Mesendoderm (in vitro differentiated cells): ENCODE data around the gene NSUN6. TPM values are rescaled to one million over a fixed set of nuclear protein-coding genes. Genes with fewer than 3 reads are reported as not detected.
A peak's percentile ranks its signal among the peaks of the same experiment; 100 is the strongest.

Experiments used
- DNase-seq: peaks from one replicate; pipeline ENCODE4 v3.0.0; 2013
- H2AK5ac ChIP-seq: 2 replicates; pipeline ENCODE4 v1.6.1; 2013; ENCODE audit warnings: low read length, inconsistent platforms
- H2BK120ac ChIP-seq: 2 replicates; pipeline ENCODE4 v1.6.1; 2013; ENCODE audit warnings: low read depth, mild to moderate bottlenecking, low read length, moderate library complexity, mixed read lengths
- H2BK15ac ChIP-seq: replicated peaks from 2 replicates; pipeline ENCODE4 v1.6.1; 2013; ENCODE audit warnings: low read depth, mild to moderate bottlenecking, moderate library complexity
- H2BK5ac ChIP-seq: 2 replicates; pipeline ENCODE4 v1.6.1; 2013; ENCODE audit warnings: low read length, inconsistent platforms
- H3K18ac ChIP-seq: 2 replicates; pipeline ENCODE4 v1.6.1; 2013; ENCODE audit warnings: mild to moderate bottlenecking, low read length, mixed read lengths
- H3K23ac ChIP-seq: one replicate; pipeline ENCODE4 v1.6.1; 2013; ENCODE audit warnings: low read length
- H3K27ac ChIP-seq: 2 replicates; pipeline ENCODE4 v1.5.1; 2013; ENCODE audit warnings: low read depth, mild to moderate bottlenecking, inconsistent platforms, low read length, moderate library complexity
- H3K27me3 ChIP-seq: 2 replicates; pipeline ENCODE4 v1.6.1; 2013; ENCODE audit warnings: low read length, control low read depth, mild to moderate bottlenecking, inconsistent platforms; ENCODE audit not compliant: insufficient read depth, poor library complexity
- H3K36me3 ChIP-seq: 2 replicates; pipeline ENCODE4 v1.6.1; 2013; ENCODE audit warnings: low read length, inconsistent platforms; ENCODE audit not compliant: control insufficient read depth, insufficient read depth
- H3K4ac ChIP-seq: one replicate; pipeline ENCODE4 v1.6.1; 2013; ENCODE audit warnings: low read depth, mild to moderate bottlenecking, low read length, moderate library complexity
- H3K4me1 ChIP-seq: 2 replicates; pipeline ENCODE4 v1.6.1; 2013; ENCODE audit warnings: low read depth, low read length, inconsistent platforms; ENCODE audit not compliant: control insufficient read depth
- H3K4me2 ChIP-seq: 2 replicates; pipeline ENCODE4 v1.6.1; 2013; ENCODE audit warnings: low read length
- H3K4me3 ChIP-seq: 2 replicates; pipeline ENCODE4 v1.5.1; 2013; ENCODE audit warnings: mild to moderate bottlenecking, low read length
- H3K56ac ChIP-seq: one replicate; pipeline ENCODE4 v1.6.1; 2013; ENCODE audit warnings: low read length
- H3K79me1 ChIP-seq: 2 replicates; pipeline ENCODE4 v1.6.1; 2013; ENCODE audit warnings: low read length, inconsistent platforms
- H3K79me2 ChIP-seq: 2 replicates; pipeline ENCODE4 v1.6.1; 2013; ENCODE audit warnings: mild to moderate bottlenecking, low read length; ENCODE audit not compliant: control insufficient read depth, insufficient read depth
- H3K9ac ChIP-seq: 2 replicates; pipeline ENCODE4 v1.6.1; 2013; ENCODE audit warnings: low read length, inconsistent platforms
- H4K5ac ChIP-seq: one replicate; pipeline ENCODE4 v1.6.1; 2013; ENCODE audit warnings: low read length
- H4K8ac ChIP-seq: one replicate; pipeline ENCODE4 v1.6.1; 2013; ENCODE audit warnings: low read depth, mild to moderate bottlenecking, control low read depth, low read length, moderate library complexity
- WGBS: extraction: QIAGEN DNeasy Blood & Tissue Kit; methylation state at CpG from one replicate; pipeline ENCODE4 v1.1.7; 2013; ENCODE audit warnings: low lambda C conversion rate, missing lambda C conversion rate; ENCODE audit not compliant: insufficient coverage; ENCODE audit errors: extremely low coverage; 5-methylcytosine and 5-hydroxymethylcytosine counted together
- polyA plus RNA-seq, 2 experiments: library from polyadenylated mRNA; stranded (reverse); fragments of 200-250 nt; gene quantifications; one replicate each; pipeline ENCODE4 v1.2.3, GENCODE V29; 2013

NSUN6 gene
- polyA plus RNA-seq (2013, experiment 1 of 2): 9.7 TPM
- polyA plus RNA-seq (2013, experiment 2 of 2): 9.7 TPM

GRCh38 chr10:18651324-18652007 is at the start of gene NSUN6:
NSUN6 (minus strand) TSS chr10:18651587; CDS start chr10:18651203, 384 bp downstream.
- WGBS: no CpG with 5 or more reads among the region's 39 CpGs

GRCh38 chr10:18699849-18700840 is 48.8 kb upstream of the NSUN6 start:
- no peaks in the 10 kb centered on the region for H3K27me3 ChIP-seq
- no peaks in the 10 kb centered on the region for H3K79me1 ChIP-seq
- H4K5ac ChIP-seq: no peak overlapping the region
- no peak overlapping the region for H3K23ac ChIP-seq
- H3K79me2 ChIP-seq: no peaks in the 10 kb centered on the region
- H3K4me3 ChIP-seq: no peak overlapping the region
- no peak overlapping the region for H2BK120ac ChIP-seq
- H3K27ac ChIP-seq: no peak overlapping the region
- no peak overlapping the region for H3K9ac ChIP-seq
- H3K4me2 ChIP-seq: no peak overlapping the region
- no peak overlapping the region for H2AK5ac ChIP-seq
- H3K4ac ChIP-seq: no peak overlapping the region
- H2BK15ac ChIP-seq: no peak overlapping the region
- H3K56ac ChIP-seq: no peak overlapping the region
- no peak for DNase-seq
- no peaks in the 10 kb centered on the region for H3K4me1 ChIP-seq
- no peak overlapping the region for H3K18ac ChIP-seq
- H4K8ac ChIP-seq: no peak overlapping the region
- no peaks in the 10 kb centered on the region for H3K36me3 ChIP-seq
- no peak overlapping the region for H2BK5ac ChIP-seq
- WGBS: no CpG with 5 or more reads among the region's 6 CpGs

More at GRCh38 chr10:18651324-18652007, at the start of gene NSUN6:
- no peak within 1 kb of the TSS for H4K5ac ChIP-seq
- H3K79me2 ChIP-seq: peaks cover 9% of the 10 kb centered on the region
- no peak within 1 kb of the TSS for H3K23ac ChIP-seq
- peak within 1 kb of the TSS; percentile 70 for H3K9ac ChIP-seq
- H2AK5ac ChIP-seq: no peak within 1 kb of the TSS
- no peak within 1 kb of the TSS for H3K27ac ChIP-seq
- H2BK5ac ChIP-seq: no peak within 1 kb of the TSS
- H3K56ac ChIP-seq: peak within 1 kb of the TSS; percentile 84
- peak within 1 kb of the TSS; percentile 70 for H3K4me3 ChIP-seq
- H4K8ac ChIP-seq: peak within 1 kb of the TSS; percentile 81
- H3K36me3 ChIP-seq: no peaks in the 10 kb centered on the region
- no peaks in the 10 kb centered on the region for H3K79me1 ChIP-seq
- H3K4me1 ChIP-seq: no peaks in the 10 kb centered on the region
- peak within 1 kb of the TSS; percentile 14 for H3K18ac ChIP-seq
- no peak within 1 kb of the TSS for H2BK15ac ChIP-seq
- H3K4me2 ChIP-seq: peak within 1 kb of the TSS; percentile 92
- peak within 1 kb of the TSS; percentile 56 for H3K4ac ChIP-seq
- no peaks in the 10 kb centered on the region for H3K27me3 ChIP-seq
- no peak within 1 kb of the TSS for H2BK120ac ChIP-seq
- DNase-seq: peak; percentile 91

GRCh38 chr10:18690541-18690940 is 39.2 kb upstream of the NSUN6 start:
- no peak overlapping the region for H2BK120ac ChIP-seq
- H4K5ac ChIP-seq: no peak overlapping the region
- no peak overlapping the region for H2AK5ac ChIP-seq
- no peak overlapping the region for H3K9ac ChIP-seq
- no peaks in the 10 kb centered on the region for H3K79me2 ChIP-seq
- no peak overlapping the region for H3K4ac ChIP-seq
- H3K4me1 ChIP-seq: no peaks in the 10 kb centered on the region
- no peaks in the 10 kb centered on the region for H3K79me1 ChIP-seq
- H3K23ac ChIP-seq: no peak overlapping the region
- no CpG with 5 or more reads among the region's 6 CpGs for WGBS
- H3K18ac ChIP-seq: no peak overlapping the region
- no peak overlapping the region for H4K8ac ChIP-seq
- H3K4me3 ChIP-seq: no peak overlapping the region
- no peaks in the 10 kb centered on the region for H3K27me3 ChIP-seq
- DNase-seq: no peak
- H3K27ac ChIP-seq: no peak overlapping the region
- no peak overlapping the region for H3K4me2 ChIP-seq
- H3K36me3 ChIP-seq: no peaks in the 10 kb centered on the region
- H3K56ac ChIP-seq: no peak overlapping the region
- no peak overlapping the region for H2BK15ac ChIP-seq
- no peak overlapping the region for H2BK5ac ChIP-seq

GRCh38 chr10:18689498-18689897 is 38.1 kb upstream of the NSUN6 start:
- Histone ChIP-seq H3K27ac (no peak overlapping the region), H3K18ac (no peak overlapping the region), H3K23ac (no peak overlapping the region), H2BK120ac (no peak overlapping the region), H3K4me3 (no peak overlapping the region), H3K79me2 (no peaks in the 10 kb centered on the region), H4K8ac (no peak overlapping the region), H3K56ac (no peak overlapping the region), H2BK15ac (no peak overlapping the region), H3K4ac (no peak overlapping the region), H4K5ac (no peak overlapping the region), H2BK5ac (no peak overlapping the region), H3K27me3 (no peaks in the 10 kb centered on the region), H3K79me1 (no peaks in the 10 kb centered on the region), H3K36me3 (no peaks in the 10 kb centered on the region), H3K9ac (no peak overlapping the region), H3K4me2 (no peak overlapping the region), H3K4me1 (no peaks in the 10 kb centered on the region), H2AK5ac (no peak overlapping the region)
- DNase-seq: no peak
- no CpG with 5 or more reads among the region's 3 CpGs for WGBS

GRCh38 chr10:18687706-18688105 is 36.3 kb upstream of the NSUN6 start:
- no peak overlapping the region for H4K8ac ChIP-seq
- H3K18ac ChIP-seq: no peak overlapping the region
- no peak overlapping the region for H4K5ac ChIP-seq
- H3K4ac ChIP-seq: no peak overlapping the region
- H3K4me2 ChIP-seq: no peak overlapping the region
- no peaks in the 10 kb centered on the region for H3K36me3 ChIP-seq
- H2BK5ac ChIP-seq: no peak overlapping the region
- no peak for DNase-seq
- H3K27me3 ChIP-seq: no peaks in the 10 kb centered on the region
- no peak overlapping the region for H2BK120ac ChIP-seq
- WGBS: no CpG with 5 or more reads among the region's 5 CpGs
- no peak overlapping the region for H3K23ac ChIP-seq
- no peak overlapping the region for H3K9ac ChIP-seq
- H3K27ac ChIP-seq: no peak overlapping the region
- H3K79me1 ChIP-seq: no peaks in the 10 kb centered on the region
- no peak overlapping the region for H3K4me3 ChIP-seq
- no peak overlapping the region for H2AK5ac ChIP-seq
- H3K56ac ChIP-seq: no peak overlapping the region
- H3K4me1 ChIP-seq: no peaks in the 10 kb centered on the region
- H3K79me2 ChIP-seq: no peaks in the 10 kb centered on the region
- H2BK15ac ChIP-seq: no peak overlapping the region
